Loucy (cell line): Measurements from ENCODE around the gene GIN1.

Experiments used
- H2AFZ ChIP-seq: fragments of 200-600 bp; sonication (generic); 2 replicates; pipeline ENCODE4 v1.6.0; 2016; ENCODE audit warnings: antibody characterized with exemption, mild to moderate bottlenecking, low read length, moderate library complexity
- H3F3A ChIP-seq: fragments of 200-600 bp; 2 replicates; pipeline ENCODE4 v1.6.0; 2016; ENCODE audit warnings: antibody characterized with exemption, low read depth, mild to moderate bottlenecking
- H3K27me3 ChIP-seq: fragments of 200-600 bp; sonication (generic); 2 replicates; pipeline ENCODE4 v1.6.1; 2014; ENCODE audit warnings: low read length, mild to moderate bottlenecking; ENCODE audit not compliant: insufficient read depth, poor library complexity, severe bottlenecking
- H3K36me3 ChIP-seq: fragments of 200-600 bp; sonication (generic); 2 replicates; pipeline ENCODE4 v1.6.1; 2016; ENCODE audit warnings: low read length; ENCODE audit not compliant: insufficient read depth
- H3K4me1 ChIP-seq: fragments of 200-600 bp; sonication (generic); 2 replicates; pipeline ENCODE4 v1.5.1; 2014; ENCODE audit warnings: low read length, mild to moderate bottlenecking; ENCODE audit not compliant: insufficient read depth, poor library complexity, severe bottlenecking
- H3K4me2 ChIP-seq: fragments of 200-600 bp; sonication (generic); 2 replicates; pipeline ENCODE4 v1.6.0; 2014; ENCODE audit warnings: antibody characterized with exemption, low read length, low read depth, mild to moderate bottlenecking; ENCODE audit not compliant: poor library complexity, severe bottlenecking
- H3K4me3 ChIP-seq: fragments of 200-600 bp; sonication (generic); 2 replicates; pipeline ENCODE4 v1.5.1; 2014; ENCODE audit warnings: low read length, mild to moderate bottlenecking, mixed read lengths; ENCODE audit not compliant: poor library complexity, severe bottlenecking
- H3K79me2 ChIP-seq: fragments of 200-600 bp; sonication (generic); 2 replicates; pipeline ENCODE4 v1.6.1; 2014; ENCODE audit warnings: low read length; ENCODE audit not compliant: insufficient read depth
- H3K9ac ChIP-seq: fragments of 200-600 bp; sonication (generic); 2 replicates; pipeline ENCODE4 v1.6.0; 2014; ENCODE audit warnings: mild to moderate bottlenecking, low read depth, low read length, moderate library complexity; ENCODE audit not compliant: poor library complexity, severe bottlenecking
- H3K9me2 ChIP-seq: fragments of 200-600 bp; sonication (generic); replicated peaks from 2 replicates; pipeline ENCODE4 v1.6.1; 2016; ENCODE audit warnings: low read depth, low read length, mixed read lengths
- H3K9me3 ChIP-seq: fragments of 200-600 bp; sonication (generic); 2 replicates; pipeline ENCODE4 v1.6.1; 2014; ENCODE audit warnings: mild to moderate bottlenecking, antibody characterized with exemption, low read length, low read depth; ENCODE audit not compliant: insufficient read depth
- H4K20me1 ChIP-seq: fragments of 200-600 bp; sonication (generic); 2 replicates; pipeline ENCODE4 v1.6.0; 2014; ENCODE audit warnings: antibody characterized with exemption, low read length, mild to moderate bottlenecking; ENCODE audit not compliant: insufficient read depth, poor library complexity, severe bottlenecking
- CTCF ChIP-seq: fragments of 200-600 bp; sonication (generic); conservative IDR thresholded peaks from 2 replicates; pipeline ENCODE4 v1.5.1; 2014; ENCODE audit warnings: mild to moderate bottlenecking, antibody characterized with exemption, low read length
- EZH2phosphoT487 ChIP-seq: fragments of 200-600 bp; IDR thresholded peaks from 2 replicates; pipeline ENCODE4 v1.6.1; 2018; ENCODE audit warnings: antibody characterized with exemption, mild to moderate bottlenecking, moderate library complexity, borderline replicate concordance

The GIN1 gene

GRCh38 chr5:103041071-103041676, 78.8 kb downstream of the GIN1 start:
- Histone ChIP-seq H3K9me3 (no peaks in the 10 kb centered on the region), H3K36me3 (no peaks in the 10 kb centered on the region), H3K79me2 (no peaks in the 10 kb centered on the region), H3K4me2 (no peak overlapping the region), H4K20me1 (no peaks in the 10 kb centered on the region), H3K27me3 (no peaks in the 10 kb centered on the region), H3F3A (no peaks in the 10 kb centered on the region), H3K9ac (no peak overlapping the region), H3K9me2 (no peaks in the 10 kb centered on the region), H3K4me1 (no peaks in the 10 kb centered on the region), H2AFZ (no peak overlapping the region), H3K4me3 (no peak overlapping the region)
- TF ChIP-seq EZH2phosphoT487 (no peak), CTCF (peak; percentile 51)

- no peak overlapping the region for H3K9ac ChIP-seq
- no peaks in the 10 kb centered on the region for H3K79me2 ChIP-seq
- no peaks in the 10 kb centered on the region for H3K36me3 ChIP-seq
- H3F3A ChIP-seq = no peaks in the 10 kb centered on the region
- H3K9me2 ChIP-seq = no peaks in the 10 kb centered on the region
- H4K20me1 ChIP-seq = no peaks in the 10 kb centered on the region
- no peak overlapping the region for H3K4me2 ChIP-seq
- H3K4me1 ChIP-seq = no peaks in the 10 kb centered on the region
- no peak overlapping the region for H3K4me3 ChIP-seq
- H2AFZ ChIP-seq = no peak overlapping the region
- H3K9me3 ChIP-seq = no peaks in the 10 kb centered on the region
- TF ChIP-seq CTCF (no peak), EZH2phosphoT487 (no peak)
- no peaks in the 10 kb centered on the region for H3K27me3 ChIP-seq
These were observed 82.1 kb downstream of the GIN1 start for GRCh38 chr5:103037673-103038455.

DNA sequence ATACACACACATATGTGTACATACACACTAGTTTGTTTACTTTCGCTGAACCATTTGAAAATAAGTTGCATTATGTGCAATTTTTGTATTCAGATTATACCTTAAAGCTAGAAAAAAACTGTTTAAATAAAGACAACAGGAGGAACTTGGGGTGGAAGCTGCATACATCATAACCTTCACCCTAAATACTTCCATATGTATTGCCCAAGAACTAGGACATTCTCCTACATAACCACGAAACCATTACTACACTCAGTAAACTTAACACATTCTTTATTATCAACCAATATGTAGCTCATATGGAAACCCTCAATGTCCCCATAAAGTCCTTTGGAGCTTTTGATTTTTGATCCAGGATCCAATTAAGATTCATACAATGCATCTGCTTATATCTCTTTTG, 83.3 kb downstream of the GIN1 start:
- H3K27me3 ChIP-seq = no peaks in the 10 kb centered on the region
- no peak overlapping the region for H2AFZ ChIP-seq
- no peaks in the 10 kb centered on the region for H3K36me3 ChIP-seq
- no peaks in the 10 kb centered on the region for H3F3A ChIP-seq
- H3K4me1 ChIP-seq = no peaks in the 10 kb centered on the region
- no peaks in the 10 kb centered on the region for H3K79me2 ChIP-seq
- no peaks in the 10 kb centered on the region for H3K9me2 ChIP-seq
- no peak overlapping the region for H3K9ac ChIP-seq
- H3K9me3 ChIP-seq = no peaks in the 10 kb centered on the region
- H4K20me1 ChIP-seq = no peaks in the 10 kb centered on the region
- no peak overlapping the region for H3K4me3 ChIP-seq
- TF ChIP-seq CTCF (no peak), EZH2phosphoT487 (no peak)
- no peak overlapping the region for H3K4me2 ChIP-seq
